Stimulated activated CD8-positive, alpha-beta memory T cell treated with anti-CD3 and anti-CD28 coated beads, Interleukin-12 subunit alpha, Interleukin-12 subunit beta, amount 100 ng/mL, for 4 hours (primary cell): ENCODE measurements around the gene UBE2R2.
"Not testable (repeated sequence)": the region's sequence is repeated elsewhere in the genome, so short reads cannot be mapped to it uniquely, and the experiment has no call there.

Experiments
- DNase-seq: peaks from one replicate; pipeline ENCODE4 v3.0.0-alpha.2; 2020; ENCODE audit warnings: low read depth

The UBE2R2 gene

GRCh38 chr9:33843312-33843961, 26.5 kb downstream of the UBE2R2 start:
- no peak for DNase-seq

- no peak for DNase-seq
Measured at GRCh38 chr9:33846231-33846630, 29.3 kb downstream of the UBE2R2 start.

GRCh38 chr9:33847894-33848205, 30.9 kb downstream of the UBE2R2 start:
- DNase-seq, result not testable (repeated sequence)

GRCh38 chr9:33850267-33850629, 33.3 kb downstream of the UBE2R2 start:
- DNase-seq, result no peak

GRCh38 chr9:33850677-33851076, 33.7 kb downstream of the UBE2R2 start:
- no peak for DNase-seq

- DNase-seq, result no peak
Measured at GRCh38 chr9:33851301-33851700, 34.3 kb downstream of the UBE2R2 start.

- peak; percentile 9 for DNase-seq
Measured at GRCh38 chr9:33852216-33852826, 35.4 kb downstream of the UBE2R2 start.

- no peak for DNase-seq
Measured at GRCh38 chr9:33856247-33856646, 39.3 kb downstream of the UBE2R2 start.

GRCh38 chr9:33858423-33858822, 41.5 kb downstream of the UBE2R2 start:
- DNase-seq, result no peak

GRCh38 chr9:33860200-33860871, 43.4 kb downstream of the UBE2R2 start:
- DNase-seq, result no peak

- no peak for DNase-seq
Measured at GRCh38 chr9:33861917-33862453, 45.0 kb downstream of the UBE2R2 start.

- DNase-seq, result not testable (repeated sequence)
Measured at GRCh38 chr9:33863027-33863426, 46.1 kb downstream of the UBE2R2 start.

GRCh38 chr9:33867747-33868439, 50.9 kb downstream of the UBE2R2 start:
- no peak for DNase-seq

- no peak for DNase-seq
Measured at GRCh38 chr9:33868440-33868973, 51.5 kb downstream of the UBE2R2 start.

- DNase-seq, result not testable (repeated sequence)
Measured at GRCh38 chr9:33869243-33869642, 52.3 kb downstream of the UBE2R2 start.

- no peak for DNase-seq
Measured at GRCh38 chr9:33877727-33878489, 60.9 kb downstream of the UBE2R2 start.

- no peak for DNase-seq
Measured at GRCh38 chr9:33878691-33879366, 61.9 kb downstream of the UBE2R2 start.

GRCh38 chr9:33880211-33881089, 63.5 kb downstream of the UBE2R2 start:
- no peak for DNase-seq

GRCh38 chr9:33881635-33882034, 64.7 kb downstream of the UBE2R2 start:
- no peak for DNase-seq
